SK-N-SH treated with all-trans-retinoic acid at 6 μM for 48 hours (cell line): ENCODE measurements around the gene ARL4D.

Experiments
- ATAC-seq: fragments of 200-7000 bp; cut with Tn5 transposase; 3 replicates; pipeline ENCODE4 v1.9.1; 2020; ENCODE audit warnings: mild to moderate bottlenecking, moderate library complexity
- ARNTL ChIP-seq: fragments of 450-650 bp; formaldehyde crosslinking; IDR thresholded peaks from 2 replicates; pipeline ENCODE4 v1.5.0; 2020; ENCODE audit warnings: low read depth, mild to moderate bottlenecking, moderate library complexity, borderline replicate concordance
- BACH2 ChIP-seq: fragments of 250-450 bp; sonication (Bioruptor Pico); IDR thresholded peaks from 2 replicates; pipeline ENCODE4 v1.9.0; 2021; ENCODE audit warnings: mild to moderate bottlenecking, borderline replicate concordance
- CSDC2 ChIP-seq: fragments of 250-450 bp; sonication (Bioruptor Pico); IDR thresholded peaks from 2 replicates; pipeline ENCODE4 v1.5.0; 2020; ENCODE audit warnings: mild to moderate bottlenecking, moderate library complexity
- ESRRG ChIP-seq: fragments of 250-450 bp; sonication (Bioruptor Pico); IDR thresholded peaks from 2 replicates; pipeline ENCODE4 v1.6.1; 2021; ENCODE audit warnings: mild to moderate bottlenecking
- GLIS3 ChIP-seq: fragments of 250-450 bp; sonication (Bioruptor Pico); IDR thresholded peaks from 2 replicates; pipeline ENCODE4 v1.5.0; 2020; ENCODE audit warnings: mild to moderate bottlenecking, moderate library complexity
- ISL1 ChIP-seq: fragments of 250-450 bp; sonication (Bioruptor Pico); IDR thresholded peaks from 2 replicates; pipeline ENCODE4 v2.1.2; 2022; ENCODE audit warnings: mild to moderate bottlenecking, moderate library complexity
- OSR1 ChIP-seq: fragments of 250-450 bp; sonication (Bioruptor Pico); IDR thresholded peaks from 2 replicates; pipeline ENCODE4 v1.8.0; 2022; ENCODE audit warnings: moderate library complexity, mild to moderate bottlenecking, inconsistent platforms
- PPARA ChIP-seq: fragments of 250-450 bp; sonication (Bioruptor Pico); IDR thresholded peaks from 2 replicates; pipeline ENCODE4 v1.5.0; 2020; ENCODE audit warnings: mild to moderate bottlenecking, borderline replicate concordance
- RARB ChIP-seq: fragments of 250-450 bp; sonication (Bioruptor Pico); IDR thresholded peaks from 2 replicates; pipeline ENCODE4 v1.8.0; 2021; ENCODE audit warnings: mild to moderate bottlenecking, moderate library complexity
- SNAI2 ChIP-seq: fragments of 250-450 bp; sonication (Bioruptor Pico); IDR thresholded peaks from 2 replicates; pipeline ENCODE4 v1.5.0; 2020; ENCODE audit warnings: mild to moderate bottlenecking, moderate library complexity
- TCF4 ChIP-seq: fragments of 250-450 bp; sonication (Bioruptor Pico); IDR thresholded peaks from 2 replicates; pipeline ENCODE4 v1.8.0; 2021; ENCODE audit warnings: mild to moderate bottlenecking, moderate library complexity, borderline replicate concordance
- TOX ChIP-seq: fragments of 250-450 bp; sonication (Bioruptor Pico); IDR thresholded peaks from 2 replicates; pipeline ENCODE4 v1.8.0; 2021; ENCODE audit warnings: mild to moderate bottlenecking, moderate library complexity, borderline replicate concordance
- ZC3H10 ChIP-seq: fragments of 250-450 bp; sonication (Bioruptor Pico); IDR thresholded peaks from 2 replicates; pipeline ENCODE4 v1.5.1; 2021; ENCODE audit warnings: mild to moderate bottlenecking, moderate library complexity
- ZFP3 ChIP-seq: fragments of 250-450 bp; sonication (Bioruptor Pico); IDR thresholded peaks from 2 replicates; pipeline ENCODE4 v1.5.0; 2020; ENCODE audit warnings: mild to moderate bottlenecking, moderate library complexity
- ZFP30 ChIP-seq: fragments of 450-650 bp; formaldehyde crosslinking; IDR thresholded peaks from 2 replicates; pipeline ENCODE4 v1.5.0; 2022; ENCODE audit warnings: mild to moderate bottlenecking, moderate library complexity
- ZNF565 ChIP-seq: fragments of 450-650 bp; formaldehyde crosslinking; conservative IDR thresholded peaks from 2 replicates; pipeline ENCODE4 v1.5.0; 2020; ENCODE audit warnings: low read depth, mild to moderate bottlenecking, moderate library complexity
- ZNF70 ChIP-seq: fragments of 450-650 bp; formaldehyde crosslinking; IDR thresholded peaks from 2 replicates; pipeline ENCODE4 v1.5.0; 2020; ENCODE audit warnings: mild to moderate bottlenecking, moderate library complexity
- ZNF8 ChIP-seq: fragments of 450-650 bp; formaldehyde crosslinking; IDR thresholded peaks from 2 replicates; pipeline ENCODE4 v1.5.0; 2020; ENCODE audit warnings: mild to moderate bottlenecking, moderate library complexity
- TF ChIP-seq, protein P1 (sequence below): fragments of 250-450 bp; sonication (Bioruptor Pico); IDR thresholded peaks from 2 replicates; pipeline ENCODE4 v1.5.0; 2020; ENCODE audit warnings: mild to moderate bottlenecking, moderate library complexity
- TF ChIP-seq, protein P2 (sequence below): fragments of 250-450 bp; sonication (Bioruptor Pico); IDR thresholded peaks from 2 replicates; pipeline ENCODE4 v1.8.0; 2020; ENCODE audit warnings: mild to moderate bottlenecking, moderate library complexity, borderline replicate concordance
- TF ChIP-seq, protein P3 (sequence below): fragments of 250-450 bp; sonication (Bioruptor Pico); IDR thresholded peaks from 2 replicates; pipeline ENCODE4 v1.8.0; 2021; ENCODE audit warnings: low read depth, mild to moderate bottlenecking, moderate library complexity, borderline replicate concordance
- TF ChIP-seq, protein P4 (sequence below): fragments of 250-450 bp; sonication (Bioruptor Pico); IDR thresholded peaks from 2 replicates; pipeline ENCODE4 v1.5.1; 2020; ENCODE audit warnings: low read depth, mild to moderate bottlenecking, moderate library complexity
- TF ChIP-seq, protein P5 (sequence below): fragments of 250-450 bp; sonication (Bioruptor Pico); IDR thresholded peaks from 2 replicates; pipeline ENCODE4 v1.5.1; 2021; ENCODE audit warnings: mild to moderate bottlenecking, moderate library complexity

Gene ARL4D

DNA sequence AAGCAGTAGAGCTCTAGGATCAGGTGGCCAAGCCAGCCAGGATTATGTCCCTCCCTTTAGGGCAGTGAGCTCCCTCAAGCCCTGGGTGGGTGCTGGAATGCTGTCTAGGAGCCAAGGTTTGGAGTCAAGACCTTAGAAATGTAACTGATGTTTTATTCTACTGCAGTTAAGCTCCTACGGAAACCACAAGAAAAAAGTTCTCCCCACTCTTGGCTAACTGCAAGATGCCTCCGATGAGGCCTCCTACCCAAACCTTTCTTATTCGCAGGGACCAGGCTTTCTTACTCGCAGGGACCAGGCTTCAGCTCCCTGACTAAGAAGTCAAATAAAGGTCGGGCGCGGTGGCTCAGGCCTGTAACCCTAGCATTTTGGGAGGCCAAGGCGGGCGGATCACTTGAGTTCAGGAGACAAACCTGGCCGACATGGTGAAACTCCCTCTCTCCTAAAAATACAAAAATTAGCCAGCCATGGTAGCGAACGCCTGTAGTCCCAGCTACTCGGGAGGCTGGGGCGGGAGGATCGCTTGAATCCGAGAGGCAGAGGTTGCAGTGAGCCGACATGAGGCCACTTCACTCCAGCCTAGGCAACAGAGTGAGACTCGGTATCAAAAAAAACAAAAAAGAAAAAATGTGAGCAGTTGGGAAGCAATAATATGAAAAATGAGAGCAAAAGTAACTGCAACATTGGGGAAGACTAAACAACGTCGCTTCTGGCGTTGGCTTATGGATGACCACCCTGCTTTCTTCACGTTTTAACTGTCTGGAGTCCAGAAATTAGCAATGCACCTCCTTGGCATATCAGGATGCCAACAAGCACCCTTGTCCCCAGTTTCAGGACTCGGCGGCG, 31.7 kb upstream of the ARL4D start:
- TF ChIP-seq CSDC2 (CRISPR knock-in tag) (no peak), ZNF565 (CRISPR knock-in tag) (no peak), ZC3H10 (CRISPR knock-in tag) (no peak), SNAI2 (CRISPR knock-in tag) (no peak), ZNF8 (CRISPR knock-in tag) (no peak), ISL1 (no peak), BACH2 (no peak), RARB (no peak), ESRRG (CRISPR knock-in tag) (no peak), OSR1 (no peak), GLIS3 (no peak), ZFP3 (CRISPR knock-in tag) (no peak), ARNTL (CRISPR knock-in tag) (no peak), PPARA (CRISPR knock-in tag) (no peak)
- TF ChIP-seq, protein P1, sequence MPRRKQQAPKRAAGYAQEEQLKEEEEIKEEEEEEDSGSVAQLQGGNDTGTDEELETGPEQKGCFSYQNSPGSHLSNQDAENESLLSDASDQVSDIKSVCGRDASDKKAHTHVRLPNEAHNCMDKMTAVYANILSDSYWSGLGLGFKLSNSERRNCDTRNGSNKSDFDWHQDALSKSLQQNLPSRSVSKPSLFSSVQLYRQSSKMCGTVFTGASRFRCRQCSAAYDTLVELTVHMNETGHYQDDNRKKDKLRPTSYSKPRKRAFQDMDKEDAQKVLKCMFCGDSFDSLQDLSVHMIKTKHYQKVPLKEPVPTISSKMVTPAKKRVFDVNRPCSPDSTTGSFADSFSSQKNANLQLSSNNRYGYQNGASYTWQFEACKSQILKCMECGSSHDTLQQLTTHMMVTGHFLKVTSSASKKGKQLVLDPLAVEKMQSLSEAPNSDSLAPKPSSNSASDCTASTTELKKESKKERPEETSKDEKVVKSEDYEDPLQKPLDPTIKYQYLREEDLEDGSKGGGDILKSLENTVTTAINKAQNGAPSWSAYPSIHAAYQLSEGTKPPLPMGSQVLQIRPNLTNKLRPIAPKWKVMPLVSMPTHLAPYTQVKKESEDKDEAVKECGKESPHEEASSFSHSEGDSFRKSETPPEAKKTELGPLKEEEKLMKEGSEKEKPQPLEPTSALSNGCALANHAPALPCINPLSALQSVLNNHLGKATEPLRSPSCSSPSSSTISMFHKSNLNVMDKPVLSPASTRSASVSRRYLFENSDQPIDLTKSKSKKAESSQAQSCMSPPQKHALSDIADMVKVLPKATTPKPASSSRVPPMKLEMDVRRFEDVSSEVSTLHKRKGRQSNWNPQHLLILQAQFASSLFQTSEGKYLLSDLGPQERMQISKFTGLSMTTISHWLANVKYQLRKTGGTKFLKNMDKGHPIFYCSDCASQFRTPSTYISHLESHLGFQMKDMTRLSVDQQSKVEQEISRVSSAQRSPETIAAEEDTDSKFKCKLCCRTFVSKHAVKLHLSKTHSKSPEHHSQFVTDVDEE (CRISPR knock-in tag): no peak
- TF ChIP-seq, protein P2, sequence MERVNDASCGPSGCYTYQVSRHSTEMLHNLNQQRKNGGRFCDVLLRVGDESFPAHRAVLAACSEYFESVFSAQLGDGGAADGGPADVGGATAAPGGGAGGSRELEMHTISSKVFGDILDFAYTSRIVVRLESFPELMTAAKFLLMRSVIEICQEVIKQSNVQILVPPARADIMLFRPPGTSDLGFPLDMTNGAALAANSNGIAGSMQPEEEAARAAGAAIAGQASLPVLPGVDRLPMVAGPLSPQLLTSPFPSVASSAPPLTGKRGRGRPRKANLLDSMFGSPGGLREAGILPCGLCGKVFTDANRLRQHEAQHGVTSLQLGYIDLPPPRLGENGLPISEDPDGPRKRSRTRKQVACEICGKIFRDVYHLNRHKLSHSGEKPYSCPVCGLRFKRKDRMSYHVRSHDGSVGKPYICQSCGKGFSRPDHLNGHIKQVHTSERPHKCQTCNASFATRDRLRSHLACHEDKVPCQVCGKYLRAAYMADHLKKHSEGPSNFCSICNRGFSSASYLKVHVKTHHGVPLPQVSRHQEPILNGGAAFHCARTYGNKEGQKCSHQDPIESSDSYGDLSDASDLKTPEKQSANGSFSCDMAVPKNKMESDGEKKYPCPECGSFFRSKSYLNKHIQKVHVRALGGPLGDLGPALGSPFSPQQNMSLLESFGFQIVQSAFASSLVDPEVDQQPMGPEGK: no peak
- TF ChIP-seq, protein P3, sequence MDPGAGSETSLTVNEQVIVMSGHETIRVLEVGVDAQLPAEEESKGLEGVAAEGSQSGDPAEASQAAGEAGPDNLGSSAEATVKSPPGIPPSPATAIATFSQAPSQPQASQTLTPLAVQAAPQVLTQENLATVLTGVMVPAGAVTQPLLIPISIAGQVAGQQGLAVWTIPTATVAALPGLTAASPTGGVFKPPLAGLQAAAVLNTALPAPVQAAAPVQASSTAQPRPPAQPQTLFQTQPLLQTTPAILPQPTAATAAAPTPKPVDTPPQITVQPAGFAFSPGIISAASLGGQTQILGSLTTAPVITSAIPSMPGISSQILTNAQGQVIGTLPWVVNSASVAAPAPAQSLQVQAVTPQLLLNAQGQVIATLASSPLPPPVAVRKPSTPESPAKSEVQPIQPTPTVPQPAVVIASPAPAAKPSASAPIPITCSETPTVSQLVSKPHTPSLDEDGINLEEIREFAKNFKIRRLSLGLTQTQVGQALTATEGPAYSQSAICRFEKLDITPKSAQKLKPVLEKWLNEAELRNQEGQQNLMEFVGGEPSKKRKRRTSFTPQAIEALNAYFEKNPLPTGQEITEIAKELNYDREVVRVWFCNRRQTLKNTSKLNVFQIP (CRISPR knock-in tag): no peak
- no peak for ATAC-seq

DNA sequence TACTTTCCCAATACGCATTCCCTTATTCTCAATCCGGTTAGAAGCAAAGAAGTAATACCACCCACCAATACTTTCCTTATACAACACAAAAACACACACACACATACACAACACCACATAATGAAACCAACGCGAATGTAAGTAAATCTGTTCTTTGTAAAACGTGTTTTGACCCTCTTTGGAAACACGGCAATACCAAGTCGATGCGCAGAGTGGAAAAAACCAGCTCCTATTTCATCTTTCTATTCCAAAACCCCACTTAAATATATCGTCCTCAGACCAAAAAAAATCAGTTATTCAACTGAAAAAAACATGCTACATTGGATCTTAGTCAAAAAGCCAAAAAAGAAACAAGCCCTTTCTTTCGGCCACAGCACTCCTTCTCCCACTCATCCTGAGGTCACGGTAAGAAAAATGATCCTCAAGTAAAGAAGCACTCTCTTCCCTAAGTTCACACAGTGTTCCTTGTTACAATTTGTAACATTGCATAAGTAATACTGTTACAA, 31.0 kb upstream of the ARL4D start:
- ATAC-seq: peak; percentile 61
- TF ChIP-seq ZFP30 (CRISPR knock-in tag) (peak; percentile 82), ZFP3 (CRISPR knock-in tag) (peak; percentile 96), BACH2 (no peak), ZC3H10 (CRISPR knock-in tag) (peak; percentile 100), TCF4 (peak; percentile 80), CSDC2 (CRISPR knock-in tag) (peak; percentile 93; the same call in 1 of the 2 replicates), ZNF70 (CRISPR knock-in tag) (peak; percentile 83), TOX (CRISPR knock-in tag) (peak; percentile 100), ZNF565 (CRISPR knock-in tag) (peak; percentile 96), ARNTL (CRISPR knock-in tag) (peak; percentile 95)
- TF ChIP-seq, protein P3 (CRISPR knock-in tag): peak; percentile 99
- TF ChIP-seq, protein P4, sequence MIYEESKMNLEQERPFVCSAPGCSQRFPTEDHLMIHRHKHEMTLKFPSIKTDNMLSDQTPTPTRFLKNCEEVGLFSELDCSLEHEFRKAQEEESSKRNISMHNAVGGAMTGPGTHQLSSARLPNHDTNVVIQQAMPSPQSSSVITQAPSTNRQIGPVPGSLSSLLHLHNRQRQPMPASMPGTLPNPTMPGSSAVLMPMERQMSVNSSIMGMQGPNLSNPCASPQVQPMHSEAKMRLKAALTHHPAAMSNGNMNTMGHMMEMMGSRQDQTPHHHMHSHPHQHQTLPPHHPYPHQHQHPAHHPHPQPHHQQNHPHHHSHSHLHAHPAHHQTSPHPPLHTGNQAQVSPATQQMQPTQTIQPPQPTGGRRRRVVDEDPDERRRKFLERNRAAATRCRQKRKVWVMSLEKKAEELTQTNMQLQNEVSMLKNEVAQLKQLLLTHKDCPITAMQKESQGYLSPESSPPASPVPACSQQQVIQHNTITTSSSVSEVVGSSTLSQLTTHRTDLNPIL (CRISPR knock-in tag): peak; percentile 99
- TF ChIP-seq, protein P1 (CRISPR knock-in tag): peak; percentile 63; the same call in 1 of the 2 replicates
- TF ChIP-seq, protein P5, sequence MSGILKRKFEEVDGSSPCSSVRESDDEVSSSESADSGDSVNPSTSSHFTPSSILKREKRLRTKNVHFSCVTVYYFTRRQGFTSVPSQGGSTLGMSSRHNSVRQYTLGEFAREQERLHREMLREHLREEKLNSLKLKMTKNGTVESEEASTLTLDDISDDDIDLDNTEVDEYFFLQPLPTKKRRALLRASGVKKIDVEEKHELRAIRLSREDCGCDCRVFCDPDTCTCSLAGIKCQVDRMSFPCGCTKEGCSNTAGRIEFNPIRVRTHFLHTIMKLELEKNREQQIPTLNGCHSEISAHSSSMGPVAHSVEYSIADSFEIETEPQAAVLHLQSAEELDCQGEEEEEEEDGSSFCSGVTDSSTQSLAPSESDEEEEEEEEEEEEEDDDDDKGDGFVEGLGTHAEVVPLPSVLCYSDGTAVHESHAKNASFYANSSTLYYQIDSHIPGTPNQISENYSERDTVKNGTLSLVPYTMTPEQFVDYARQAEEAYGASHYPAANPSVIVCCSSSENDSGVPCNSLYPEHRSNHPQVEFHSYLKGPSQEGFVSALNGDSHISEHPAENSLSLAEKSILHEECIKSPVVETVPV (CRISPR knock-in tag): peak; percentile 100
